GM20431 (cell line): Measurements from ENCODE around the gene GABRR2.
"Not testable (repeated sequence)": the region's sequence is repeated elsewhere in the genome, so short reads cannot be mapped to it uniquely, and the experiment has no call there.

Source experiments
- in situ Hi-C: fragments of 300-500 bp; cut with MseI, MboI; formaldehyde crosslinking; loops from one replicate; pipeline ENCODE4 v1.15.0; 2020; ENCODE audit warnings: low sequenced_read_pairs; ENCODE audit not compliant: unreplicated experiment

Gene GABRR2

DNA sequence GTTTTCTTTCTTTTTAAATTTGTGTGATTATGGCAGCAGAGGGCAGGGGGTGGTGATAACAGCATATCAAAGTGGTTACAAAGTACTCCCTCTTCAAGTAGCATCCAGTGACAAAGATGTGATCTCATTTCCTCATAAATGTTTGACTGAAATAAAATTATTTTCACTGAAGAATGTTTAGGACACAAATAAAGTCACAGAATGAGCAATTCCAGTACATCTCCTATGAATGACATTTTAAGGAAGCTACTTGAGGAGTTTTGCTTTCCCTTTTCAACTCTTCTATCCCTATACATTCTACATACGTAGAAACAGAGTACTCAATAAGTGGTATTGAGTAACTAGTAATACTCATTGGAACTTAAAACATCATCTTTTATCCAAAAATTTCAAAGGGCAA is 13.9 kb upstream of the GABRR2 start:
- in situ Hi-C loops: no loop called here

DNA sequence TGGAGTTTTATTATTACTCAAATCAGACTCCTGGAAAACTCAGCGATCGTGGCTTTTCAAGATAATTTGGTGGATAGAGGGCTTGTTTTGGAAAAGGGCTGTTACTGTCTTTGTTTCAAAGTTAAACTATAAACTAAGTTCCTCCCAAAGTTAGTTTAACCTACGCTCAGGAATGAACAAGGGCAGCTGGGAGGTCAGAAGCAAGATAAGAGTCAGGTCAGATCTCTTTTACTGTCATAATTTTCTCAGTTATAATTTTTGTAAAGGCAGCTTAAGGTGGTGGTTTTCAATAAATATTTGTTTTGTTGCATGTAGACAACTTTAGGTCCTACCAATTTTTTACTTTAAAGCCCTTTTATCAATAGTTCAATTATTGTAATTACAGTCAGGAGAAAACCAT is 9.2 kb upstream of the GABRR2 start:
- in situ Hi-C loops: no loop called here

DNA sequence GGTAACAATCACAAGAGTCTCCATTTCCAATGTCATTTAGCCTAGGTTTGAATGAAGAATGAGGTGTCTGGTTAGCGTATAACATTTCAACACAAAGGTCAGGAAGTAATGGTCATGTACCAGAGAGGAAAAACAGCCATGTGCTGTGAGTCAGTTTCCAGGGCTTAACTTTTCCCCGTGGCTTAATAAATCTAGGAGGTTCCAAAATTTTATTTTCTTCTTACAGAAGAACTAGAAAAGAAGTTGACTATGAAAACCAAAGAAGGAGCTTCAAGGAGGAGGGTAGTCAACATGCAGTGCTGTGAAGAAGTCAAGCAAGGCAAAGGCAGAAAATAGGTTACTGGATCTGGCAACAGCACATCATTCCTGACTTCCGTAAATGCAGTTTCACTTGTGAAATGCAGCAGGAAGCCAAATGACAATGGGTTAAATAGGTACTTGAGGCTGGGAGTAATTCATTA is 8.4 kb upstream of the GABRR2 start:
- in situ Hi-C loops: no loop called here

DNA sequence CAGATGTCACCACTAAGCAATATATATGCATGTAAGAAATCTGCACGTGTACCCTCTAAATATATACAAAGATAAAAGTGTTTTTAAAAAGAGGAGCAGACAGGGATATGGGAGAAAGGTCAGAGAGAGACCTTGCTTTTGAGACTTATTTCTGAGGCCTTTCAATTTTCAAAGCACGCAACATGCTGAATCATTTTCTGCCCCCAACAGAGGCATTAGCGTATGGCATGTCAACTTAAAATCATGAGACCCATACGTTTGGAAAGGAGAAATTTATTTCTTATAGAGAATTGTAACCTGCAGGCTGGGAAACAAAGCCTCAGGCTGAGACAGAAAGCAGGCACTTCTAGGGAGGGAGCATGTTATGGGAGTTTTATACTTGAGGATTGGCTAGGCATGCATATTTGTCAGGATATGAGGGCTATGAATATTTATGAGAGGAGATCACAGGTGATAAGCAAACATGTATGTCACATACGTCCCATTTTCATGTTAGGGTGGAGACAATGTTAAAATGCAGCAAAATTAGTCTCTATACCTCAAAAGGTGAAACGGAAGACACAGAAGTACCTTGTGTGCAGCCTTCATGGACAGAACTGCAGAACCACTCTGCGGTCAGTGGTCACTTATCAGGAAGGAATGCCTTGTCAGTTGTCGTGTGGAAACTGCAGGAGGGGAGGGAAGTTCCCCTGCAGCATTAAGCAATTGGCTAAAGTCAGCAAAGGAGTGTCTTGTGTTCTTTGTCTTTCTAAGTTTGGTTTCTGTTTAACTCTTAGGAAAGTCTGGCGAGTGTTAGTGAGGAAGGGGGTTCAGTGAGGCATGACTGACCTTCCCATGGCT is 6.3 kb upstream of the GABRR2 start:
- in situ Hi-C loops: no loop called here

DNA sequence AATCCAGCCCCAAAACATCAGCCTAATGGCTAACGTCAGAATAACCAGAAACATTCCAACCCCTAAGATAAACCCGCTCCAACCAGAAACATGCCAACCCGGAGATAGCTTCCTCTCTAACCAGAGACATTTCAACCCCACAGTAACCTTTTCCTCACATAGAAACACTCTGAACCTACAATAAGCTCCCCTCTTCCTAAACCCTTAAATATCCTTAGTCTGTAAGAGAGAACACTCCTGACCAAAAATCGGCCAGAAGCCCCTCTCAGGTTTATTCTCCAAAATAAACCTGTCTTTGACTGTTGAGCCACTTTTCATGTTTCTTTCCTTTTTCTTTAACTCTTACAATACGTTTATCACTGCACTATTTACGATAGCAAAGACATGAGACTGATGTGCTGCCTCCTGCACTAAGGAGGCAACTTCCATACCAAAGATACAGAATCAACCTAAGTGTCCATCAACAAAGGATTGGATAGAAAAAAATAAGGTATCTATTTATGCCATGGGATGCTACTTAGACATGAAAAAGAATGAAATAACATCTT is 5.0 kb upstream of the GABRR2 start:
- in situ Hi-C loops: no loop called here

DNA sequence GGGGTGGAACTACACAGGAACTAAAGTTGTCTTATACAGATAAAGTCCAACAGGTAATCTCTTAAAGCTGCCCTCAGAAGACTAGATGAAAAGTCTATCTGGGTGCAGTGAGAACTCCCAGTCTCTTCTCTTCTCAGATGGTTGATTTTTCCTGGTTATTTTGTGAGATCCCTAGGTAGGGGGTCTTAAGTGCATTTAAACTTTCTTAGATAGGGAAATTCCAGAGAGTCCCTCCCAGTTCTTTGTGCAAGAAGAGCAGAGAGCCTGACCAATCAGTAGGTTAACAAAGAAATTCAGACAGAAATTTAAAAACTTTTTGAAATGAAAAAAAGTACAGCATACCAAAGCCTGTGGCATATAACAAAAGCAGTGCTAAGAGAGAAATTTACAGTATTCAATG is 2.0 kb upstream of the GABRR2 start:
- in situ Hi-C loops: no loop called here

DNA sequence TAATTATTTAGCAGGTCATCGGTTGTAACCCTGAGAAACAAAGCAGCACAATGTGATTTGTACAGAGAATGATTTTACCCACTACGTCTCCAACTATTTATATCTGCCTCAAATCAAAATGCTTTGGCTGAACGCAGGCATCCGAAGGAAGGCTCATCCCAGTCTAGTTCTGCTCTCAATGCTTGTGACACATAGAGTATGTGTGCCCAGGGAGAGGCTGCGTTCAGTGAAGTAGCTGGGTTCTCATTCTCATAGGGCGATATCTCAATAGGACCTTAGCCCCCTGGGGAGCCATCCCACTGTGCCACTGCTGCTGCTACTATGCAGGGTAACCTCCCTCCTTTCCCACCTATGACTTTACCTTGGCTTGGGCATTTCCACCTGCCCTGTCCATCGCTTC is 407 bp downstream of the GABRR2 start:
- in situ Hi-C loops: no loop called here

DNA sequence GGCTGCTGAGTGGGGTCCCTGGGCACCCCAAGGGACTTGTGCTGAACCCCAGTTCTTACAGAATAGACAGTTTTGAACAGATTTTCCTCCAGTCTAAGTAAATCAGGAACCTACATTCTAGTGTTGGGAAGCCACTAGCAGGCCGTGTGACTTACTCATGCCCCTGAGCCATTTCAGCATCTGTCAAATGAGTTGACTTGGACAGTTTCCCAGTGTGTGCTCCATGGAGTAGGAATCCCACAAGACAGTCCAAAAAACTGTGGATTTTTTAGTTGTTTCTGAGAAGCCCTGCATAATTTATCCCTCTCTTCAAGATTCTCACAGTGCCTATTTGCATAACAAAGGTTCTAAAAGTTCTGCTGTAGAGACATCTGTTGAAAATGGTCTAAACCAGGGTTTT is 2.1 kb downstream of the GABRR2 start:
- in situ Hi-C loops: no loop called here

DNA sequence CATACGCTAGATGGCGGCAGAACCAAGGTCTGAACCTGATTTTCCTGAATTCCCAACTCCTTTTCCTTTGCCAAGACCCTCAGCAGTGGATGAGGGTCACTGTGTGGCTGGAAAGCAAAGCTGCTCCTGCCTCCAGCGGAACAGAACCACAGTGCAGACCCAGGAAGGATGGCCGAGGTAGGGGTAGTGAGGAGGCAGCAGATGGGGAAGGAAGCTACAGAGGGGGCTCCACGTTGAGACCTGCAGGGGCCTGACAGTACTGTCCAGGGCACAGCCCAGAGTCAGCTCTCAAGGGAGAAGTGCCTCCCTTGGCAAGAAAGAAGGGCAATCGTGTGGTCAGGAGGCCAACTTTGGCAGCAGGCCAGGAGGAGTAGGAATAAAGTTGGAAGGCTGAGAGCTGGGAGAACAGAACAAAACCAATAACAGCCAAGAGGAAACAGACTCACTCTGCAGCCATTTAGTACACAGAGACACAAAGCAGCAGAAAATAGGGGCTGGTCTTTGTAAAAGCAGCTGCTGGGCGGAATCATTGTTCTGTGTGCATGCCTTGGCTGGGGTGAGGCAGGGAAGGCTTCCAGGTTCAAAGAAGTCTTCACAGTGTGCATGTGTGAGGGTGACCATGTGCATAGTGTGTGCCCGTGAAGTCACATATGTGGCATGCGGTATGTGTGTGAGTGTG is 3.1 kb downstream of the GABRR2 start:
- in situ Hi-C loops: no loop called here

DNA sequence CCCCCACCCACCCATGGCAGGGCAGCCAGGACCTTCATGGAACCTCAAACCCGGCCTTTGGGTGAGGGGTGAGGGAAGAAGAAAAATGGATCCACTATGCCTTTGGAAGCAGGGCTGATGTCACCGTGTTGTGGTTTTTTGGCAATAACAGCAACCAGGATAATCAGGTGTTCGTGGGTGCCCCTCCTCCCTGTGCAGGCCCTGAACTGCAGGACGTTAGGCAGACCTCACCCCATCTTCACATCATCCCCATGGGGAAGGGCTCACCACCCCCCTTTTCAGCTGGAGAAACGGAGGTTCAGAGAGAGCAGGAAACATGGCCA is 3.6 kb downstream of the GABRR2 start:
- in situ Hi-C loops: no loop called here

DNA sequence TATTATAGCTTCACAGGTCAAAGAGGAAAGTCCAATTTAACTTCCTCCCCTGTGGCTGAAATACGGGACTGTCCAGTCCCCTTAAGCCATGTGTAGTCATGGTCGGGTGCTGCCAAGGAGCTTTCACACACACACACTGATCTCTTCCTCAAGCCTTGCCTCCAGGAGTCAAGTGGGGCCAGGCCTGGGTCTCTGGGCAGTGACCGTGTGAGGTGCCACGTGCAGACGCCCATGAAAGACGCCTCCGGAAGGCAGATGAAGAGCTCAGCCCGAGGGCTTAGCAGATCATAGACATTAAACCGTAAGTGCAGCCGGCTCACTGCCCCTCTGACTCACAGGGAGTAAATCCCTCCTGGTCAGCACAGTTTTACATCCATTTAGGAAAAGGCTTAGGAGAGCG is 4.2 kb downstream of the GABRR2 start:
- in situ Hi-C loops: no loop called here

DNA sequence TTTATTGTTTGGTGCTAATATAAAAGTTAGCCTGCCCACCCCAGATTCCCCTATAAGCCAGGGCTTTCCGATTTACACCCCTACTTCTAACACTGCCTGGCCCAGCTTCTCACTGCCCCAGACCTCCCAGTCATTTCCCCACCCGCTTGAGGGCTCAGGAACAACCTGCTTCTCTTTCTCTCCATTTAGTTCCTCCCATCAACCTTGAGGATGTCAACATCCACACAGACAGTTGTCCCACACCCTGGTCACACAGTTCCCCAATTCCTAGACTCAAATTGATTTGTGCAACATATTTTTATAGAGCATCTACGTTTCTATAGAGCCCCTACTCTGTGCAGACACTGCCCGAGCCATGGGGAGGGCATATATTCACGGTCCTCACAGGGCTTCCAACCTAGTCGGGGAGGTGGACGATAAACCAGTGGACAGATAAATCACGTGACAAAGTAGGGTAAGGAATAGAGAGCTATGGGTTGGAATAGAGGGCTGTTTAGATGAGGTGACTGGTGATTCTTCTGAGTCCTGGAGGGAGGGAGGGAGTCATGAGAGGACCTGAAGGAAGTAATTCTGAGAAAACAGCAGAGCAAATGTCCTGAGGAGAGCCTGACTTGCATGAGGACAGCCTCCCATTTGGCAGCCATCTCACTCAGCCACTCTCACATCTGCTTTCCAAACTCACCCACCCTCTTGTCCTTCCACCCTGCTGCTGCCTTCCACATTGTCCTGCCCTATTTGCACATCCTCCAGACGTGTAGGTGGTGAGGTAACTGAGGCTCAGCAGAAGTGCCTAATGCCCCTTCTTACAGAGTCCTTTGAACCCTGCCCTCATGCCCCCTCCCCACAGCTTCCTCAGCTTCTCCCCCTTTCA is 6.3 kb downstream of the GABRR2 start:
- in situ Hi-C loops: no loop called here

DNA sequence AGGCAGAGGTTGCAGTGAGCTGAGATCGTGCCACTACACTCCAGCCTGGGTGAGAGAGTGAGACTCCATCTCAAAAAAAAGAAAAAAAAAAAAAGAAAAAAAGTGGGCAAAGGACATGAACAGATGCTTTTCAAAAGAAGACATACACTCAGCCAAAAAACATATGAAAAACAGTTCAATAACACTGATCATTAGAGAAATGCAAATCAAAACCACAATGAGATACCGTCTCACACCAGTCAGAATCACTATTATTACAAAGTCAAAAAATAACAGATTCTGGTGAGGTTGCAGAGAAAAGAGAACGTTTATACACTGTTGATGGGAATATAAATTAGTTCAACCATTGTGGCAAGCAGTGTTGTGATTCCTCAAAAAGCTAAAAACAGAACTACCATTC is 10.6 kb downstream of the GABRR2 start:
- in situ Hi-C loops: not testable (repeated sequence)

DNA sequence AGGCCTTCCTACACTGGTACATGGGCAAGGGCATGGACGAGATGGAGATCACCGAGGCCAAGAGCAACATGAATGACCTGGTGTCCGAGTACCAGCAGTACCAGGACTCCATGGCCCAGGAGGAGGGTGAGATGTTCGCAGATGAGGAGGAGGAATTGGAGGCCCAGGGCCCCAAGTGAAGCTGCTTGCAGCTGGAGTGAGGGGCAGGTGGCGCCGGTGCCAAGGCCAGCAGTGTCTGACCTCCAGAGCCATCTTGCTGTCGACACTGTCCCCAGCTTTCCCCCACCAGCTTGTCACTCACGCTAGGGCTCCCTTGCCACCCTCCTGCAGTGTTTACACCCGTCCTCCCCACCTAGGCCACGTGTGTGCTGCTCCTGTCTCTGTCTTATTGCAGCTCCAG is 12.2 kb downstream of the GABRR2 start:
- in situ Hi-C loops: no loop called here

DNA sequence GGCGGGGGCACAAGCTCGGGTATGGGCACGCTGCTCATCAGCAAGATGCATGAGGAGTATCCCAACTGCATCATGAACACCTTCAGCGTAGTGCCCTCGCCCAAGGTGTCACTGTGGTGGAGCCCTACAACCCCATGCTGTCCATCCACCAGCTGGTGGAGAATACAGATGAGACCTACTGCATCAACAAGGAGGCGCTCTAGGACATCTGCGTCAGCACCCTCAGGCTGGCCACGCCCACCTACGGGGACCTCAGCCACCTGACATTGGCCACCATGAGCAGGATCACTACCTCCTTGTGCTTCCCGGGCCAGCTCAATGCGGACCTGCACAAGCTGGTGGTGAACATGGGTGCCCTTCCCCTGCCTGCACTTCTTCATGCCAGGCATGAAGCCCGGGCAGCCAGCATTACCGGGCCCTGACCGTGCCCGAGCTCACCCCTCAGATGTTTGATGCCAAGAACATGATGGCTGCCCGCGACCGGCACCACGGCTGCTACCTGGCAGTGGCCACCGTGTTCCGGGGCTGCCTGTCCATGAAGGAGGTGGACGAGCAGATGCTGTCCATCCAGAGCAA is 12.8 kb downstream of the GABRR2 start:
- in situ Hi-C loops: no loop called here

DNA sequence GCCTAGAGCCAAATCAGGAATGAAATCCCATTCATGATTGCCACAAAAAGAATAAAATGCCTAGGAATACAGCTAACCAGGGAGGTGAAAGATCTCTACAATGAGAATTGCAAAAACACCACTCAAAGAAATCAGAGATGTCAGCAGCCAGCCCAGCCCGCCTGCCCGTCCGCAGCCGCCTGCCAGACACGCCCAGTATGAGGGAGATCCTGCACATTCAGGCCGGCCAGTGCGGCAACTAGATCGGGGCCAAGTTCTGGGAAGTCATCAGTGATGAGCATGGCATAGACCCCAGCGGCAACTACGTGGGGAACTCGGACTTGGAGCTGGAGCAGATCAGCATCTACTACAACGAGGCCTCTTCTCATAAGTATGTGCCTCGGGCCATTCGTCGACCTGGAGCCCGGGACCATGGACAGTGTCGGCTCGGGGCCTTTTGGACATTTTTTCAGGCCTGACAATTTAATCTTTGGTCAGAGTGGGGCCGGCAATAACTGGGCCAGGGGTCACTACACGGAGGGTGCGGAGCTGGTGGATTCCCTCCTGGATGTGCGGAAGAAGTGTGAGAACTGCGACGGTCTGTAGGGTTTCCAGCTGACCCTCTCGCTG is 13.4 kb downstream of the GABRR2 start:
- in situ Hi-C loops: no loop called here

DNA sequence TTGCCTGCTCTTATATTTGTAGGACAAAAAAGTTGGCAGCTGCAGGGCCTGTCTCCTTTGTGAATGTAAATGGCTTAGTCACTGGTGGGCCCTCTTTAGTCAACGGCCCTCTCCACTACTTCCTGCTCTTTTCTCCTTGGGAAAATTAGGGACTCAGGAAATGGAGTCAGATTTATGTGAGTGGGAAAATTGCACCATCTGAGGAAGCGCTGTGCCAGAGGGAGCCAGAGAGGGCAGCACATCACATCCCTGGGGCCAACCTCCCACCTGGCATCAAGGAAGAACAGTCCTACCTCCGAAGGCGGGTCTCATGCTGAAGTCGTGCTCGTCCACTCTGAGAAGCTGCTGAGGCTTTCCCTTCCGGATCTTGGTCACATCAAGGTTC is 15.6 kb downstream of the GABRR2 start:
- in situ Hi-C loops: no loop called here

DNA sequence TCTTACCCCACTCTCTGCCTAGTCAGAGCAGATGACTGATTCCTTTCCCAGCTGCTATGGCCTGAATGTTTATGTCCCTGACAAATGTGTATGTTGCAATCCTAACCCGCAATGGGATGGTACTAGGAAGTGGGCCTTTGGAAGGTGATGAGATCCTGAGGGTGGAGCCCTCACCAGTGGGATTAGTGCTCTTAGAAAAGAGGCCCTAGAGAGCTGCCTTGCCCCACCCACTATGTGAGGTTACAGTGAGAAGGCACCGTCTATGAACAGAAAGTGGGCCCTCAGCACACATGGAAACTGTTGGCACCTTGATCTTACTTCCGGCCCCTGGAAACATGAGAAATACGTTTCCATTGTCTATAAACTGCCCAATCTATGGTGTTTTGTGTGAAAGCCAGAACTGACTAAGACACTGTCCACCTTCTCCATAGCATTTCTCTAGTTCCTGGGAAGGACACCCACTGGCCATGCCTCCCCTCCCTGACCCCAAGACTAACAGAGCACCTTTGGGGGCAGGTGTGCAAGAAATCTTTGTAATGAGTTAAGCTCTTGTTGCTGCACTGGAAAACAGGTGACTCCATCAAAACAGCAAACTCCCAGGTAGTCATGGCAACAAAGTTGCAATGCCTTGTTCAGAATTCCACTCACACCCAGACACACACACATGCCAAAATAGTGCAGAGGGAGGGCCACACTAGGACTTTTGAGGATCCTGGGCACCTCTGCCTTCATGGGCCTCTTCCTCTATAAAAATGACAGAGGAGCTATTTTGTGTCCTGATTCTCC is 16.2 kb downstream of the GABRR2 start:
- in situ Hi-C loops: no loop called here

DNA sequence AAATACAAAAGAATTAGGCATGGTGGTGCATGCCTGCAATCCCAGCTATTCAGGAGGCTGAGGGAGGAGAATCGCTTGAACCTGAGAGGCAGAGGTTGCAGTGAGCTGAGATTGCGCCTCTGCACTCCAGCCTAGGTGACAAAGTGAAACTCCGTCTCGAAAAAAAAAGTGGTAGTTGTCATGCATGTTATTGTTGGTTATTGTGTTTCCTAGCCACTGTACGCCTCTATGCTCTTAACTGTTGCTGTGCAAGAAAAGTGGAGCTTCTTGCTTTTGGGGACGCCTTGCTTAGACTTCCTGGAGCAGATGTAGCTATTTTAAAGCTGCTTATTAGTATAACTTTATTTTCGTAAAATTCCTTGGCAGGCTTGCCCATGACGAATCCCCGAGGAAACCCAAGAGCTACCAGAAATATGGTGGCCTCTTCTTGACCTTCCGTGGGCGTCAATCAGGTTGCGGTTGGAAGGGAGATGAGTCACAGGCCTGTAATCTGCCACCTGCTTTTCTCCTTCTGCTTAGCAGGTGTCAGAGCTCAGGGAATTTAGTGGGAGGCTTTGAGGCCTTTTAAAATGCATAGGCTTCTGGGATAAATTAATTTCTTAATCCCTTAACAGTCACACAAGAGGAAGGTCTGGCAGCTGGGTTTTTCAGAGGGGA is 17.3 kb downstream of the GABRR2 start:
- in situ Hi-C loops: no loop called here
